GM06990 (cell line): ENCODE measurements around the gene PDE1C.

Experiments
- DNase-seq: peaks from one replicate; pipeline ENCODE4 v3.0.0-alpha.2; 2011; ENCODE audit not compliant: insufficient read length; ENCODE audit errors: extremely low read depth
- H3K27me3 ChIP-seq: replicated peaks from 2 replicates; pipeline ENCODE4 v1.6.0; 2011; ENCODE audit warnings: low read length; ENCODE audit not compliant: control insufficient read depth, insufficient read depth
- H3K36me3 ChIP-seq: 2 replicates; pipeline ENCODE4 v1.5.1; 2011; ENCODE audit warnings: low read length; ENCODE audit not compliant: control insufficient read depth, insufficient read depth
- H3K4me3 ChIP-seq: replicated peaks from 2 replicates; pipeline ENCODE4 v1.5.1; 2011; ENCODE audit warnings: low read depth, mild to moderate bottlenecking, control low read depth, low read length
- TF ChIP-seq, protein P1 (sequence below): IDR thresholded peaks from 2 replicates; pipeline ENCODE4 v1.5.1; 2011; ENCODE audit warnings: low read length, control low read depth, mild to moderate bottlenecking, inconsistent platforms; ENCODE audit not compliant: insufficient read depth, poor library complexity, severe bottlenecking

PDE1C gene

GRCh38 chr7:32070406-32071360, at the start of gene PDE1C:
Gene PDE1C (minus strand): TSS chr7:32070407.
- Histone ChIP-seq H3K4me3 (no peak within 1 kb of the TSS), H3K36me3 (no peaks in the 10 kb centered on the region), H3K27me3 (no peaks in the 10 kb centered on the region; the same call in 1 of the 2 replicates)
- TF ChIP-seq, protein P1, sequence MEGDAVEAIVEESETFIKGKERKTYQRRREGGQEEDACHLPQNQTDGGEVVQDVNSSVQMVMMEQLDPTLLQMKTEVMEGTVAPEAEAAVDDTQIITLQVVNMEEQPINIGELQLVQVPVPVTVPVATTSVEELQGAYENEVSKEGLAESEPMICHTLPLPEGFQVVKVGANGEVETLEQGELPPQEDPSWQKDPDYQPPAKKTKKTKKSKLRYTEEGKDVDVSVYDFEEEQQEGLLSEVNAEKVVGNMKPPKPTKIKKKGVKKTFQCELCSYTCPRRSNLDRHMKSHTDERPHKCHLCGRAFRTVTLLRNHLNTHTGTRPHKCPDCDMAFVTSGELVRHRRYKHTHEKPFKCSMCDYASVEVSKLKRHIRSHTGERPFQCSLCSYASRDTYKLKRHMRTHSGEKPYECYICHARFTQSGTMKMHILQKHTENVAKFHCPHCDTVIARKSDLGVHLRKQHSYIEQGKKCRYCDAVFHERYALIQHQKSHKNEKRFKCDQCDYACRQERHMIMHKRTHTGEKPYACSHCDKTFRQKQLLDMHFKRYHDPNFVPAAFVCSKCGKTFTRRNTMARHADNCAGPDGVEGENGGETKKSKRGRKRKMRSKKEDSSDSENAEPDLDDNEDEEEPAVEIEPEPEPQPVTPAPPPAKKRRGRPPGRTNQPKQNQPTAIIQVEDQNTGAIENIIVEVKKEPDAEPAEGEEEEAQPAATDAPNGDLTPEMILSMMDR = no peak
- no peak for DNase-seq

DNA sequence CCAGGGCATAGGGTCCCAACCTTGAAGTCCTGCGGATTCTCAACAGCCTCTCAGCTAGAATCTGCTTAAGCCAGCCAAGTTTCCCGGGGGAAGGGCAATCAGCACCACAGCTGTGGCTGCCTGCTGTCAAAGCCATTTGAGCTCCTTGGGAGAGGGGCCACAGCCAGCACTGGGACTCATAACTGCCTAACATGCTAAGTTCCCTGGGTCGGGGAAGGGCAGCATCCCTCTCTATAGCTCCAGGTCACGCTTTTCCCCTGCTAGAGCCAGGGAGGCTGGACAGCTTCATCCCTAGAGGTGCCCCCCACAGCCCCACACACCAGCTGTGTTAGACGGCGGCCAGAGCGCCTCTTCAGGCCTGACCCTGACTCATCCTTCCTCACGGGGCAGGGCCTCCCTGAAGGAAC, 49.6 kb upstream of the PDE1C start:
- H3K36me3 ChIP-seq = no peaks in the 10 kb centered on the region
- no peaks in the 10 kb centered on the region; the same call in 1 of the 2 replicates for H3K27me3 ChIP-seq
- TF ChIP-seq, protein P1 = no peak
- no peak for DNase-seq
- no peak overlapping the region for H3K4me3 ChIP-seq

DNA sequence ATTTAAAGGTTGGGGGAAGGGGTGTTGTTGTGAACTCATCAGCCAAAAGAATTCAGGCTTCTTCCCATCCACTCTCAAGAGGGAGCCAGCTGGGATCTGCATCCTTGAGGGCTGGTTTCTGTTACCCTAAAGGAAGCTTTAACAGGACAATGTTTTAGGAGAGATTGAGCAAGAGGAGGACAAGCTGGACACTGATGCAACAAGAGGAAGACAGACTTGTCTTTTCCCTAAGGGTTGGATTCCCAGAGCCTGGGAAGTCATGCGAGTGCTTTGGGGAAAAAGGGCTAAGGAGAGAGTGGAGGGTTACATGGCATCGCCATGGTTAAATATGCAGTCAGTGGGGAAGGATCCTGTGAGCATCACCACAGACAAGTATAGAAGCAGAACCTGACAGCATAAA, 47.6 kb upstream of the PDE1C start:
- H3K36me3 ChIP-seq = no peaks in the 10 kb centered on the region
- H3K27me3 ChIP-seq = no peaks in the 10 kb centered on the region; the same call in 1 of the 2 replicates
- TF ChIP-seq, protein P1 = no peak
- H3K4me3 ChIP-seq = no peak overlapping the region
- DNase-seq = no peak

DNA sequence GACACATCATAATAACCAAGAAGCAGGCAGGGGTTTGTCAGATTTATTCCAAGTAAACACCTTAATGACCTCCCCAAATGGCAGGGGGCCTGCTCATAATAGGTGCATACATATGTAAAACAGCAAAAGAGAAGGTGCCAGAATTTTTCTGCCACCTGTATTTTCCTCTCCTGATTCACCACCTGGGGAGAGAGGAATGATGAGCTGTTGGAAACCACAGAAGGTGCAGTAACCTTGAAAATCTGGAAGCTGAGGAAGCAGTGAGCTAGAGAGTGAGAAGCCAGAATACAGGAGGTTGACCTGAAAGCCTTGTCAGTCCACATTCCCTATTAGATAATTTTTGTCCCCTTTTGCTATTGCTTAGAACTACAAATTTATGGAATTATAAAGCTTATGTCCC, 46.2 kb upstream of the PDE1C start:
- no peak for DNase-seq
- Histone ChIP-seq H3K4me3 (no peak overlapping the region), H3K36me3 (no peaks in the 10 kb centered on the region), H3K27me3 (no peaks in the 10 kb centered on the region; the same call in 1 of the 2 replicates)
- TF ChIP-seq, protein P1 = no peak

DNA sequence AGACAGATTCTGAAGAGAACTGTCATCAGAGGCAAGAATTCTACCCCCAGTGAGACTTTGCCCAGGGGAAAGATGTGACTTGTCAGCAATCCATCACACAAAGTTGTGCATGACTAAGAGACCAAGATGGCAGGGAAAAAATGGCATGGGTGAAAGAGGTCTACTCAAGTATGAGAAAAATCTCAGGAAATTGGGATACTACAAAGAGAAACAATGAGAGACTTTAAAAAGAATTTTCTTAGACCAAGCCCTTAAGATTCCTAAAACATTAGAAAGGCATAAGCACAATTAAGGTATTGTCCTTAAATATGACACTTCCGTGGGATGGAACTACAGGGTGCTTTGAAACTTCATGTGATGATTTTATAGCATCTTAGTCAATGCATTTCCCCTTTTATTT, 45.6 kb upstream of the PDE1C start:
- Histone ChIP-seq H3K4me3 (no peak overlapping the region), H3K27me3 (no peaks in the 10 kb centered on the region; the same call in 1 of the 2 replicates), H3K36me3 (no peaks in the 10 kb centered on the region)
- TF ChIP-seq, protein P1 = no peak
- no peak for DNase-seq
